ENCODE results near the gene BOK. TPM values are rescaled to one million over a fixed set of nuclear protein-coding genes. Genes with fewer than 3 reads are reported as not detected.
"Not testable (repeated sequence)": the region's sequence is repeated elsewhere in the genome, so short reads cannot be mapped to it uniquely, and the experiment has no call there.

Gene BOK
- total and polyA plus RNA-seq, 4 donors: 11.3 to 82.1 (median 44.0) TPM

- DNase-seq (ENCODE audit: low spot score): no peak
- Histone ChIP-seq H3K9me3 (ENCODE audit: control insufficient read depth in 4 of 4, low read length in 3 of 4) (no peaks in the 10 kb centered on the region), H3K9ac (ENCODE audit: low read depth in 1 of 2, low read length in 2 of 2) (no peak overlapping the region), H3K36me3 (ENCODE audit: control insufficient read depth in 4 of 4, insufficient read depth in 3 of 4, low read depth in 1 of 4, low read length in 3 of 4) (peaks cover 4 to 14% (median 8%) of the 10 kb centered on the region in 4 donors), H3K27ac (ENCODE audit: low read depth in 1 of 2, low read length in 2 of 2) (no peak overlapping the region), H3K4me3 (ENCODE audit: low read depth in 1 of 3, low read length in 3 of 3) (no peak overlapping the region), H3K27me3 (ENCODE audit: control insufficient read depth in 4 of 4, insufficient read depth in 4 of 4, low read length in 3 of 4) (no peaks in the 10 kb centered on the region), H3K4me1 (ENCODE audit: control insufficient read depth in 4 of 4, insufficient read depth in 4 of 4, low read length in 3 of 4) (peaks cover 2 to 35% (median 22%) of the 10 kb centered on the region in 4 donors)
- 87% methylated on average over 10 of the region's 10 CpGs for WGBS
- TF ChIP-seq TAF1 (conservative IDR thresholded peaks at IDR 0.05): no peak
- no peak for TF ChIP-seq MAX (IDR thresholded peaks at IDR 0.05)
- no peak for TF ChIP-seq REST (IDR thresholded peaks at IDR 0.05)
- no peak for TF ChIP-seq CTCF (IDR thresholded peaks at IDR 0.05; ENCODE audit: low read depth, low read length, missing input control)
- no peak for TF ChIP-seq JUND (IDR thresholded peaks at IDR 0.05)
- no peak for TF ChIP-seq YY1 (IDR thresholded peaks at IDR 0.05)
- no peak for TF ChIP-seq RXRA (IDR thresholded peaks at IDR 0.05)
- TF ChIP-seq RAD21 (IDR thresholded peaks at IDR 0.05): no peak
- no peak for TF ChIP-seq ATF3 (IDR thresholded peaks at IDR 0.05)
- no peak for TF ChIP-seq FOXA1 (IDR thresholded peaks at IDR 0.05)
- TF ChIP-seq GABPA (IDR thresholded peaks at IDR 0.05 in 1 of 2, conservative IDR thresholded peaks at IDR 0.05 in 1 of 2): no peak
- TF ChIP-seq, protein P1, sequence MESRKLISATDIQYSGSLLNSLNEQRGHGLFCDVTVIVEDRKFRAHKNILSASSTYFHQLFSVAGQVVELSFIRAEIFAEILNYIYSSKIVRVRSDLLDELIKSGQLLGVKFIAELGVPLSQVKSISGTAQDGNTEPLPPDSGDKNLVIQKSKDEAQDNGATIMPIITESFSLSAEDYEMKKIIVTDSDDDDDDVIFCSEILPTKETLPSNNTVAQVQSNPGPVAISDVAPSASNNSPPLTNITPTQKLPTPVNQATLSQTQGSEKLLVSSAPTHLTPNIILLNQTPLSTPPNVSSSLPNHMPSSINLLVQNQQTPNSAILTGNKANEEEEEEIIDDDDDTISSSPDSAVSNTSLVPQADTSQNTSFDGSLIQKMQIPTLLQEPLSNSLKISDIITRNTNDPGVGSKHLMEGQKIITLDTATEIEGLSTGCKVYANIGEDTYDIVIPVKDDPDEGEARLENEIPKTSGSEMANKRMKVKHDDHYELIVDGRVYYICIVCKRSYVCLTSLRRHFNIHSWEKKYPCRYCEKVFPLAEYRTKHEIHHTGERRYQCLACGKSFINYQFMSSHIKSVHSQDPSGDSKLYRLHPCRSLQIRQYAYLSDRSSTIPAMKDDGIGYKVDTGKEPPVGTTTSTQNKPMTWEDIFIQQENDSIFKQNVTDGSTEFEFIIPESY (IDR thresholded peaks at IDR 0.05): no peak
- TF ChIP-seq FOXA2 (IDR thresholded peaks at IDR 0.05): no peak
- no peak for TF ChIP-seq EGR1 (IDR thresholded peaks at IDR 0.05; ENCODE audit: low read depth in 2 of 2)
- TF ChIP-seq SP1 (IDR thresholded peaks at IDR 0.05): no peak
- TF ChIP-seq HNF4A (conservative IDR thresholded peaks at IDR 0.05): no peak
- no peak for TF ChIP-seq HNF4G (IDR thresholded peaks at IDR 0.05)
- no peak for TF ChIP-seq NR2F2 (IDR thresholded peaks at IDR 0.05)
Measured at GRCh38 chr2:241565411-241565810, 6.9 kb downstream of the BOK start.

DNA sequence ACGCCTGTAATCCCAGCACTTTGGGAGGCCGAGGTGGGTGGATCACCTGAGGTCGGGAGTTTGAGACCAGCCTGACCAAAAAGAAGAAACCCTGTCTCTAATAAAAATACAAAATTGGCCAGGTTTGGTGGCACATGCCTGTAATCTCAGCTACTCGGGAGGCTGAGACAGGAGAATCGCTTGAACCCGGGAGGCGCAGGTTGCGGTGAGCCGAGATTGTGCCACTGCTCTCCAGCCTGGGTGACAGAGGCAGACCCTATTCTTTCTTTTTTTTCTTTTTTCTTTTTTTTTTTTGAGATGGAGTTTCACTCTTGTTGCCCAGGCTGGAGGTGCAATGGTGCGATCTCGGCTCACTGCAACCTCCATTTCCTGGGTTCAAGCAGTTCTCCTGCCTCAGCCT lies 7.5 kb downstream of the BOK start:
- Histone ChIP-seq H3K36me3 (ENCODE audit: control insufficient read depth in 4 of 4, insufficient read depth in 3 of 4, low read depth in 1 of 4, low read length in 3 of 4) (peaks cover 4 to 14% (median 8%) of the 10 kb centered on the region in 4 donors), H3K4me1 (ENCODE audit: control insufficient read depth in 4 of 4, insufficient read depth in 4 of 4, low read length in 3 of 4) (peaks cover 2 to 29% (median 20%) of the 10 kb centered on the region in 4 donors)
- H3K27me3 ChIP-seq (ENCODE audit: control insufficient read depth in 4 of 4, insufficient read depth in 4 of 4, low read length in 3 of 4); DNase-seq (ENCODE audit: low spot score); H3K27ac ChIP-seq (ENCODE audit: low read depth in 1 of 2, low read length in 2 of 2); H3K4me3 ChIP-seq (ENCODE audit: low read depth in 1 of 3, low read length in 3 of 3); H3K9me3 ChIP-seq (ENCODE audit: control insufficient read depth in 4 of 4, low read length in 3 of 4); H3K9ac ChIP-seq (ENCODE audit: low read depth in 1 of 2, low read length in 2 of 2): not testable (repeated sequence)
- 96% methylated on average over 11 of the region's 11 CpGs for WGBS

All from liver (tissue), 9 donors.